HPDE6-E6E7 (cell line): ENCODE measurements around the gene TSGA10IP.
A peak's percentile ranks its signal among the peaks of the same experiment; 100 is the strongest.

Experiments used
- DNase-seq: peaks from one replicate; pipeline ENCODE4 v3.0.0; 2011; ENCODE audit warnings: missing footprints; ENCODE audit errors: extremely low spot score

Gene TSGA10IP

DNA sequence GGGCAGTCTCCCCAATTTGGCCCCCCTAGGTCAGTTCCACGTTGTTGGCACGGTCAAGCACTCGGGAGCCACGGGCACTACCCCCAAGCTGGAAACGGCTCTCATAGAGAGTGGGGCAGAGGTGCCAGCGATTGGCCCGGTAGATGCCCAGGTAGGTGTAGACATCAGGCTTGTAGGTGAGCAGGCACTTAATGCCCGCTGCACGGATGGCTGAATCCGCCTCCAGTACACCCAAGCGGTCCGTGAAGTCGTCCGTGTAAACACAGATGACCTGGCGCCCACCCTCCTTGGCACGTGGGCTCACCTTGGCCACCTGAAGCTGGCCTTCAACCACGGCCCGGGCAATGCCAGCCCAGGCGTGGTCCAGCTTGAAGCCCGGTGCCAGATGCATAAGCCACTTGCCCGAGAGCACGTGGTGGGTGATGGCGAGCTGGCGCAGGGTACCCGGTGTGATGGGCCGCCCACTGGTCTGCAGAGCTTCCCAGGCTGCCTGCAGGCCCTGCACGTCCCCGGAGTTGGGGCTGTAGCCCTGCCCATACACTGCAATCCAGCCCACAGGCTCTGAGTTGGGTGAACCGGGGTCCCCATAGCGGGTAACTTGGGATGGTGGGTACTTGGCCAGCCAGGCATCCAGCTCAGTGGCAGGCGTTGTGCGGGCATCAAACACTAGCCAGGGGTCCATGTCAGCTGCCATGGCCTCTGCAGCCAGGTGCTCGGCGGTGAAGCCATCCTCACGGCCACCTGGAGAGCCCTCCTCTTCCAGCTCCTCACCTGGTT lies 27.7 kb upstream of the TSGA10IP start:
- DNase-seq, result no peak

- no peak for DNase-seq
Observed at GRCh38 chr11:65918211-65919140, 26.8 kb upstream of the TSGA10IP start, which contains the start of gene C11orf68. Gene C11orf68 (minus strand): TSS chr11:65919062. CDS start chr11:65919031, 31 bp downstream.

DNA sequence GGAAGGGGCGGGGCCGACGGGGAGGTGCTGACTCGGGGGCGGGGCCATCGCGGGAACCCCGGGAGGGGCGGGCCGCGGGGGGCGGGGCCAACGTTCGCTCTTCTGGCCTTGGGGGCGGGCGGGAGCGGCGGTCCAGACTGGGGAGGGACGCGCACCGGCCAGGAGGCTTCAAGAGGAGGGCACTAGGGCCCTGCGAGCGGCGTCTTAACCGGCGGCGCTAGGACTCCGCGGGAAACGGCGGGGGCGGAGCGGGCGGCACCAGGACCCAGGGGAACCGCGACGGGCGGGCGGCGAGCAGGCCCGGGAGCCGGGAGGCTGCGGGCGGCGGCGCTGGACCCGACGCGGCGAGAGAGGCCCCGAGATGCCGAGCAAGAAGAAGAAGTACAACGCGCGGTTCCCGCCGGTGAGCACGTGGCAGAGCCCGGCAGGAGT lies 26.1 kb upstream of the TSGA10IP start, which contains the start of gene DRAP1:
DRAP1 (plus strand) TSS at position 286 of the 432 bp plus-strand sequence; CDS start at position 362, 76 bp downstream.
- peak; percentile 91 for DNase-seq

- DNase-seq, result no peak
Observed at GRCh38 chr11:65919573-65920371, 25.5 kb upstream of the TSGA10IP start.

- no peak for DNase-seq
Observed at GRCh38 chr11:65920372-65920802, 24.9 kb upstream of the TSGA10IP start.

DNA sequence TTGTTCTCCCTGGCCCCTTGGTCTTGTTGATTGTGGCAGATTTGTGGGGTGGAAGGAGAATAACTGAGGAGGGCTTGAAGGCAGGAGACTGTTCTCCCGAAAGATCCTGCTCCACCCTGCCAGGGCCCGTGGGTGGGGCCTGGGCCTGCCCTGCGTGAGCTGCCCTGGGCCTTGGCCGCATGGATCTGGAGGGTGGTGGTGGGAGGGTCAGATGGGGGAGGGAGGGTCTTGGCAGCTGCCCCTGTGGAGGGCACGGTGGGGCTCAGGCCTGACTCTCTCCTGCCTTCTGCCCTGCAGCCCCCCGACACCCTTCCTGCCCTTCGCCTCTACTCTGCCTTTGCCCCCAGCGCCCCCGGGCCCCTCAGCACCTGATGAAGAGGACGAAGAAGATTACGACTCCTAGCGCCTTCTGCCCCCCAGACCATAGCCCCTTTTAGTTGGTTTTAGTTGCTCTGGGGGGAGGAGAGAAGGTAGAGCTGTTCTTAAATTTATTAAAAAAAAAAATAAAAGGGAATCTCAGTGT lies 24.2 kb upstream of the TSGA10IP start:
- no peak for DNase-seq

GRCh38 chr11:65921876-65922275 lies 23.4 kb upstream of the TSGA10IP start:
- no peak for DNase-seq

DNA sequence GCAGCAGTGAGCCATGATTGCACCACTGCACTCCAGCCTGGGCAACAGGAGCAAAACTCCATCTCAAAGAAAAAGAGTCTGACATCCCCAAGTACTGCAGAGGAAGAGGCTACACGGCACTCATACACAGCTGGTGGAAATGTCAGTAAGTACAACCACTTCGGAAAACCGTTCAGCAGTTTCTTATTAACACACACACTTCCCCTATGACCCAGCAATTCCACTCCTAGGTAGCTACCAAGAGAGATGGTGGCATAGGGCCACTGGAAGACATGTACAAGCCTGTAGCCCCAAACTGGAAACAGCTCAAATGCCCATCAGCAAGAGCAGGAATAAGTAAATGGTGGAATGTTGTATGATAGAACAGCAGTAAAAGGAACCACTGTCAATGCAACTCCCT lies 22.7 kb upstream of the TSGA10IP start:
- DNase-seq, result no peak

DNA sequence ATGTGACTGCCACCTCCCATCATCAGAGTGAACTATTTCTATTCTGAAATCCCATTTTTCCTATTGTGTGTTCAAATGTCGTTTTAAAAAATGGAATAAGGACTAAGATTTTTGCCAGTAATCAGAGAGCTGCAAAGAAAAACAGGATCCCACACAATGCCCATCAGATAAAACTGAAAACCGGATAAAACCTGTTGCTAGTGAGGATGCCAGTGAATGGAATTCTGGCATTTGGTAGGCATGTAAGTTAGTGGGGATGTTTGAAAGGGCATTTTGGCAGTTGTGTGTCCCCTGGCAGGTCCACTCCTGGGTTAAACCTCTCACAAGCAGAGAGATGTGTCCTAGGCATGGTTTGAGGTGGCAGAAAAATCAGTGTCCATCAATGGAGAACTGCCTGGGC lies 19.9 kb upstream of the TSGA10IP start:
- no peak for DNase-seq

DNA sequence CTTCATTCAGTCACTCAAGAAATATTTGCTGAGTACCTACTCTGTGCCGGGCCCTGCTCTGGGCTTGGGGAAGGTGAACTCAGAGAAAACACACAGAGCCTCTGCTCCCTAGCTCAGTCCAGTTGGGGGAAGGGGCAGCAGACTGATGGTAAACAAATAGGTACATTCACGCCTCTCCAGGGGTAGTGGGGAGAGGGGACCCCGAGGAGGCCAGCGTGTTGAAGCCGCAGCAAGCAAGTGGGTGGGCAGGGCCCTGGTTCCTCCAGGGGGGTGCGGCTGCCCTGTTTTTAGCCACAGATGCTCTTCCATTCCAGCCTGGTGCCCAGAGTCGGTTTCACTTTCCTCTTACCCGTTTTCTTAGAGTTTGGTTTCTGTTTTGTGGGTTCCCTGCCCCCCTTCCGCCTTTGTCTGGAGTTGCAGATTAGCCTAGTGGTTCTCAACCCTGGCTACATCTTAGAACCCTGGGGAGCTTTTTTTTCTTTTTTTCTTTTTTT lies 17.3 kb upstream of the TSGA10IP start:
- DNase-seq, result no peak

DNA sequence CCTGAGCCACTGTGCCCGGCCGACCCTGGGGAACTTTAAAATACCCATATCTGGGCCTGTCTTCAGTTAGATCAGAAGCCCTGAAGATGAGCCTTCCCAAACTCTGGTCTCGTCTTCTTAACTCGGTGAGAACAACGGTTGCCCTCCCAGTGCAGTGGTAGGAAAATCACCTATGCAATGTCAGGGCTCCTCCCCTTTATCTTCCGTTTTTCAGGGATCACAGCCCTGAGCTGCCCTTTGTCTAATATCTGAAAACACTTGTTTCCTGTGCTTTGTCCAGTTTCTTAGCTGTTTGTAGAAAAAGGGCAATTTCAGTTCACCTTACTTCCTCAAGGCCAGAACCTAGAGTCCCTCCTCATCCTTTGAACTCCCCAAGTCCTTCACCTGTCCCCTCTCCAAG lies 16.6 kb upstream of the TSGA10IP start:
- DNase-seq, result no peak

DNA sequence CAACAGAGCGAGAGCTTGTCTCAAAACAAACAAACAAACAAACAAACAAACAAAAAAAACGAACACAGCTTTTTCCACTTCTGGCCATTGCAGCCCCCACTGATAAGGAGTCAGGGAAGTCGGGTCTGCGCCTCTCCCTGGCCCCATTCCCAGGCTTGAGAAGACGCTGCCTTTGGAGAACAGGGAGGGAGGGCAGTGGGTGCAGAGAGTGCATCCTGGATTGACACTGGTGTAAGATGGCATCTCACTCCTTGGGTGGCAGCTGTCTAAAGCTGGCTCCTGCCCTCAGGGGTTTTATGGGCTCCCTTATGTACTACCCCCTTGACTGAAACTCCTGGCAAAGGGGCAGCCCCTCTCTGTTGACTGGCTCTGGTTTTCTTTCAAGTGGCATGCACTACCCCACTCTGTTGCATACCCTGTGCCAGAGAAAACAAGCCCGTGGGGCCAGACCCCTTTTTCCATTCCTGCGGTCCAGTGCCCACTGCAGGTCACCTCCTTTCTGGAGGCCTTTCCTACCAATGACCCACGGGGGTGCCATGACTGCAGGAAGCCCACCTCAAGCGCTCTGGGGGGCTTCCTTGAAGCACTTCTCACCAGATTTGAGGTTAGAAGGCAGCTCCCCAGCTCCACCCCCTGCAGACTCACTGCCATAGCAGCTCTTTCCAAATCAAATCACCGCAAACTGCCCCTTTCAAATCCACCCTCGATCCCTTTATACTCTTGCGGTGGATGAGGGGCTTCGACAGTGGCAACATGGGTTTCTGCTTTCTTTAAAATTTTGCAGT lies 13.3 kb upstream of the TSGA10IP start:
- DNase-seq, result no peak

- DNase-seq, result no peak
Observed at GRCh38 chr11:65932558-65932919, 12.7 kb upstream of the TSGA10IP start.

- DNase-seq, result no peak
Observed at GRCh38 chr11:65934014-65934413, 11.3 kb upstream of the TSGA10IP start.

DNA sequence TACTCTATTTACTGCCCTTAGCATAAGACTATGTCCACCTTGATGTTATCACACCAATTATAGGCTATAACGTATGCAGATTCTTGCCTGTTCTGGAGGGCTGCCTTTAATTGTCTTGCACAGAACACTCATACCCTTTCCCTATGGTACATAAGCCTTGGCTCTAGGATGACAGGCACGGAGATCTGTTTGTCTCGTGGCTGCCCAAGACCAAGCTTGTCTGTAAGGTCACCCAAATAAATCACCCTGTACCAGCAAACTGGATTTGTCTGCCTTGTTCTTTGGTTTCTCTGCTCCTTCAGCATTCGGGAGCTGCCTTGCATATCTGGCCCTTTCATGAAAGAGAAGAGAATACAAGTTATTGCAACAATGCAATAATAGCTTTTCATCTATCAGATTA lies 7.5 kb upstream of the TSGA10IP start:
- no peak for DNase-seq

- DNase-seq, result no peak
Observed at GRCh38 chr11:65941720-65942310, 3.5 kb upstream of the TSGA10IP start.

DNA sequence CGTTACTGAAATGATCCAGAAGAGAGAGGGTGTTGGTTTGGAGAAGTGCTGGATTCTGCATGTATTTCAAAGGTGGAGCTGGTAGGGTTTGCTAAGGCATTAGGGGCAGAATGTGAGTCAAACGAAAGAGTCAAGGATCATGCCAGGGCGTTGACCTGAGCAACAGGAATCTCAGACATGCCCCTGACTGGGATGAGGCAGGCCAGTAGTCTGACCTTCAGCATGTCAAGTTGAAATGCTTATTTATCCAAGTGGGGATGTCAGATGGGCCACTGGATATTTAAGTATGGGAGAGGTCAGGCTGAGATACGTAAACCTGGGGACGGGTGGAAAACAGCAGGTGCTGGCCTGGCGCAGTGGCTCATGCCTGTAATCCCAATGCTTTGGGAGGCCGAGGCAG lies 2.7 kb upstream of the TSGA10IP start:
- no peak for DNase-seq

- no peak for DNase-seq
Observed at GRCh38 chr11:65944191-65944590, 1.1 kb upstream of the TSGA10IP start.

DNA sequence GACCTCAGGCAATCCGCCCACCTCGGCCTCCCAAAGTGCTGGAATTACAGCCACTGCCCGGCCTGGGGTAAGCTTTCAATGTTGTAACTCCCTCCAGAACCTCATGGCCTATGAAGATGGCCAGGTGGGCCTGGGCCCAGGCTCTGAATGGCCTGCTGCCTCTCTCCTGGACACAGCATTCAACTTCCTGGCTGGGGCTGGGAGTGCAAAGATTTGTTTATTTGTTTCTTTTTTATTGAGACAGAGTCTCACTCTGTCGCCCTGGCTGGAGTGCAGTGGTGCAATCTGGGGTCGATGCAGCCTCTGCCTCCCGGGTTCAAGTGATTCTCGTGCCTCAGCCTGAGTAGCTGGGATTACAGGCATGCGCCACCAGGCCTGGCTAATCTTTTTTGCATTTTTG lies 513 bp upstream of the TSGA10IP start:
- DNase-seq, result no peak

DNA sequence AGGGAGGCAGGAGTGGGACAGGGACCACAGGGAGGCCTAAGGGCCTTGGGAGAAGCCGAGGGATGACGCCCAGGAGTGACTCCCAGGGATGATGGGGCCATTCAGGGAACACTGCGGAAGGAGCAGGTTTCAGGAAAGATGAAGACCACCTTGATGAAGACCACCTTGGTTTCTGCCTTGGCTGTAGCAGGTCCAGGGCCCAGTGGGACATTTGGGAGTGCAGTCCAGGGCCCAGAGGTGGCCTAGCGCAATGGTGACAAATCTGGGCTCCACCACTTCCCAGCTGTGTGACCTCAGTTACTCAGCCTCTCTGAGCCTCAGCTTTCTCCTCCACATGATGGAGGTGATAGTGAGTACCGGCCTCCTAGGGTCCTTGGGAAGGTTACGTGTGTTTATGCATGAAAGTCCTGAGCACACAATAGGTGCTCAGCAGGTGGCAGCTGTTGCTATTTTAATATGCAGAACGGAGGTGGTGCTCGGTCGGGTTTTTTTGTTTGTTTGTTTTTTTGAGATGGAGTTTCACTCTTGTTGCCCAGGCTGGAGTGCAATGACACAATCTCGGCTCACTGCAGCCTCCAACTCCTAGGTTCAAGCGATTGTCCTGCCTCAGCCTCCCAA lies 770 bp downstream of the TSGA10IP start:
- no peak for DNase-seq
